Measurements from ENCODE around the gene PRR14. TPM values are rescaled to one million over a fixed set of nuclear protein-coding genes. Genes with fewer than 3 reads are reported as not detected.

The PRR14 gene
- total RNA-seq, 1 donor from 2014 or later = 43.7 TPM

- H3K27ac Mint-ChIP-seq = no peak overlapping the region
- no peaks in the 10 kb centered on the region for H3K27me3 Mint-ChIP-seq (ENCODE audit: low read depth)
- peaks cover 10% of the 10 kb centered on the region for H3K36me3 Mint-ChIP-seq
- TF ChIP-seq CTCF (IDR thresholded peaks at IDR 0.05; ENCODE audit: unreplicated experiment) = no peak
- no peak for DNase-seq (ENCODE audit: low spot score in 2 of 2, unreplicated experiment in 2 of 2)
- no peaks in the 10 kb centered on the region for H3K9me3 Mint-ChIP-seq
- peaks cover 30% of the 10 kb centered on the region for H3K4me1 Mint-ChIP-seq
- H3K4me3 Mint-ChIP-seq = no peak overlapping the region
Measured at GRCh38 chr16:30655815-30656347, 5.1 kb downstream of the PRR14 start.

GRCh38 chr16:30656388-30656787, 5.6 kb downstream of the PRR14 start:
- no peaks in the 10 kb centered on the region for H3K9me3 Mint-ChIP-seq
- no peak overlapping the region for H3K4me3 Mint-ChIP-seq
- DNase-seq (ENCODE audit: low spot score in 2 of 2, unreplicated experiment in 2 of 2) = no peak
- peak overlapping the region; percentile 71 for H3K27ac Mint-ChIP-seq
- H3K36me3 Mint-ChIP-seq = peaks cover 12% of the 10 kb centered on the region
- H3K27me3 Mint-ChIP-seq (ENCODE audit: low read depth) = no peaks in the 10 kb centered on the region
- no peak for TF ChIP-seq CTCF (IDR thresholded peaks at IDR 0.05; ENCODE audit: unreplicated experiment)
- peaks cover 35% of the 10 kb centered on the region for H3K4me1 Mint-ChIP-seq

- H3K4me1 Mint-ChIP-seq = peaks cover 35% of the 10 kb centered on the region
- H3K27me3 Mint-ChIP-seq (ENCODE audit: low read depth) = no peaks in the 10 kb centered on the region
- peak overlapping the region; percentile 87 for H3K27ac Mint-ChIP-seq
- no peak for TF ChIP-seq CTCF (IDR thresholded peaks at IDR 0.05; ENCODE audit: unreplicated experiment)
- no peak for DNase-seq (ENCODE audit: low spot score in 2 of 2, unreplicated experiment in 2 of 2)
- H3K4me3 Mint-ChIP-seq = peak overlapping the region; percentile 68
- H3K9me3 Mint-ChIP-seq = no peaks in the 10 kb centered on the region
- H3K36me3 Mint-ChIP-seq = peaks cover 12% of the 10 kb centered on the region
Measured at GRCh38 chr16:30656974-30657865, 6.5 kb downstream of the PRR14 start.

GRCh38 chr16:30657866-30658730, 7.3 kb downstream of the PRR14 start, which contains the start of gene FBRS:
Gene FBRS, plus strand, starts transcription at chr16:30658431. Its CDS starts 1,088 bp downstream, at chr16:30659519.
- DNase-seq (ENCODE audit: low spot score in 2 of 2, unreplicated experiment in 2 of 2) = peak; percentile 99 to 100
- Mint-ChIP-seq H3K4me3 (peak within 1 kb of the TSS; percentile 99), H3K27ac (peak within 1 kb of the TSS; percentile 100), H3K36me3 (peaks cover 9% of the 10 kb centered on the region), H3K4me1 (peaks cover 29% of the 10 kb centered on the region), H3K27me3 (ENCODE audit: low read depth) (no peaks in the 10 kb centered on the region), H3K9me3 (no peaks in the 10 kb centered on the region)
- peak; percentile 71 for TF ChIP-seq CTCF (IDR thresholded peaks at IDR 0.05; ENCODE audit: unreplicated experiment)

GRCh38 chr16:30658731-30659506, 8.2 kb downstream of the PRR14 start:
- Mint-ChIP-seq H3K27me3 (ENCODE audit: low read depth) (no peaks in the 10 kb centered on the region), H3K27ac (peak overlapping the region; percentile 100), H3K9me3 (no peaks in the 10 kb centered on the region), H3K4me3 (peak overlapping the region; percentile 99), H3K4me1 (peaks cover 36% of the 10 kb centered on the region), H3K36me3 (peaks cover 17% of the 10 kb centered on the region)
- no peak for TF ChIP-seq CTCF (IDR thresholded peaks at IDR 0.05; ENCODE audit: unreplicated experiment)
- DNase-seq (ENCODE audit: low spot score in 2 of 2, unreplicated experiment in 2 of 2) = peak in 1 of 2 experiments; percentile 43

Data from mesothelial cell of epicardium (in vitro differentiated cells).